ENCODE measurements around the gene PRAME. TPM values are rescaled to one million over a fixed set of nuclear protein-coding genes. Genes with fewer than 3 reads are reported as not detected.
"Not testable (repeated sequence)": the region's sequence is repeated elsewhere in the genome, so short reads cannot be mapped to it uniquely, and the experiment has no call there.

PRAME gene
- total RNA-seq, 3 donors from 2014 or later = 0.33 TPM; not detected in 2

DNA sequence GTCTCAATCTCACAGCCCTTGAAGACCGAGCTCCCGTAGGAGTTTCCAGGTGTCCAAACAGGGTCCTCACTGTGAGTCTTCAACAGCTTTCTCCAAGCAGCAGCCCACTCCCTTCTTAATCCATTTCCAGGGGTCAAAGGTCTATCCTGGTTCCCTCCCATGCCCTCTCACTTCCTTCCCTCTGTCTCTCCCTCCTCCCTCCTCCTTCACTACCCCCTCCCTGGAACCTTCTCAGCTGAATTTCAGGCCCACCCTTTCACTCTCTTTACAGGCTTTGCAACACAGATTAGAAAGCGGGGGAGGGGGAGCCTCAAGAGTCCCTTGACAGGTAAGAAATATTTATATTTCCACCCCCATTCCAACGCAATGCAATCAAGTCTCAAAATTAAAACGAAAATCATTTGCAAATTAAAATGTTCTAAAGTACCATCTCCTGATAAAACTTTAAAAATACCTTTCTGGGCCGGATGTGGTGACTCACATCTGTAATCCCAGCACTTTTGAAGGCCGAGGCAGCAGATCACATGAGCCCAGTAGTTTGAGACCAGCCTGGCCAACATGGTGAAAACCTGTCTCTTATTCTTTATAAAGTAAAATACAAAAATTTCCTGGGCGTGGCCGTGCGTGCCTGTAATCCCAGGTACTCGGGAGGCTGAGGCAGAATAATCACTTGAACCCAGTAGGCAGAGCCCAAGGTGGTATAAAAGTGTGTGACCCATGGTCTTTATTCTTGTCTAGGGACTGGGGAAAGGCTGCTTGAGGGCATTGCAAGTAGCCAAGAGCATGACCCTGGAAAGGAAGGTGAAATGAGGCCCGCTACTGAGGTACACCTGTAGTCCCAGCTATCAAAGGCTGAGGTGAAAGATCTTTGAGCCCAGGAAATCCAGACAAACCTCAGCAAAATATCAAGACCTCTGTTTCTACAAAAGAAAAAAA is 38.1 kb downstream of the PRAME start:
- no peak overlapping the region for H3K4me3 ChIP-seq
- TF ChIP-seq, protein P1, sequence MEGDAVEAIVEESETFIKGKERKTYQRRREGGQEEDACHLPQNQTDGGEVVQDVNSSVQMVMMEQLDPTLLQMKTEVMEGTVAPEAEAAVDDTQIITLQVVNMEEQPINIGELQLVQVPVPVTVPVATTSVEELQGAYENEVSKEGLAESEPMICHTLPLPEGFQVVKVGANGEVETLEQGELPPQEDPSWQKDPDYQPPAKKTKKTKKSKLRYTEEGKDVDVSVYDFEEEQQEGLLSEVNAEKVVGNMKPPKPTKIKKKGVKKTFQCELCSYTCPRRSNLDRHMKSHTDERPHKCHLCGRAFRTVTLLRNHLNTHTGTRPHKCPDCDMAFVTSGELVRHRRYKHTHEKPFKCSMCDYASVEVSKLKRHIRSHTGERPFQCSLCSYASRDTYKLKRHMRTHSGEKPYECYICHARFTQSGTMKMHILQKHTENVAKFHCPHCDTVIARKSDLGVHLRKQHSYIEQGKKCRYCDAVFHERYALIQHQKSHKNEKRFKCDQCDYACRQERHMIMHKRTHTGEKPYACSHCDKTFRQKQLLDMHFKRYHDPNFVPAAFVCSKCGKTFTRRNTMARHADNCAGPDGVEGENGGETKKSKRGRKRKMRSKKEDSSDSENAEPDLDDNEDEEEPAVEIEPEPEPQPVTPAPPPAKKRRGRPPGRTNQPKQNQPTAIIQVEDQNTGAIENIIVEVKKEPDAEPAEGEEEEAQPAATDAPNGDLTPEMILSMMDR (IDR thresholded peaks at IDR 0.05) = no peak
- TF ChIP-seq POLR2A (IDR thresholded peaks at IDR 0.05) (no peak), POLR2AphosphoS5 (IDR thresholded peaks at IDR 0.05) (no peak)
- H3K27ac ChIP-seq = no peak overlapping the region
- H3K36me3 ChIP-seq = no peaks in the 10 kb centered on the region
- H3K9me3 ChIP-seq = no peaks in the 10 kb centered on the region
- no peak for DNase-seq (ENCODE audit: low spot score in 2 of 2)
- H3K27me3 ChIP-seq = no peaks in the 10 kb centered on the region
- intact Hi-C loops (cut with DNase I; ENCODE audit: low total_unique reads) = no loop called here
- no peaks in the 10 kb centered on the region for H3K4me1 ChIP-seq

DNA sequence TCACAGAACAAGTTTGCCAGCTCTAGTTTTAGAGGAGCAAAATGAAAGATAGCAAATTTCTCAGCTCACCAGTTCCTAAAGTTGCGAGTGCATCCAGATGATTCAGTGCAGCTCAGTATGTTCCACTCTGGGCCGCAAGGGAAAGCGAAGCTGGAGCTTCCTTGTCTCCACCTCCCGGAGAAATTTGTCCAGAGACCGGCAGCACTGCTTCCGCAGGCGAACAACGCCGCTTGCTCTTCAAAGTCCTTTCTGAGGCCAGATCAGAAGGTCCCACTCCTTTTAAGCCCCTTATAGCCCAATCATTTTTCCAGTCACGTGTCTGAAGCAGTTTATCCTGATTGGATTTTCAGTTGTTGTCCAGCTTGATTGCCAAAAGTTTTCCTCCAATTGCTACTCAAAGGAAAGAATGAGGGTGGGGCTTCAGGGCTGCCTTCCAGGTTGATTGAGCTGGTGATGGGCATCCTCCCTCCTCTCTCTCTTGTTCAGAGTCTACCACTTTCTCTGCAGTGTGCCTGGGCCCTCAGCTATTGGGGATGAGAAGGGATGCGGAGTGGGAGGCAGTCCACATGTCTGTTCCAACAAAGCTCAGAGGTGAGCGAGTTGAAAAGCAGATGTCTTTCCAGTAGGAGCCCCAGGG is 38.9 kb downstream of the PRAME start, which contains the start of gene ZNF280A:
TSS of gene ZNF280A (minus strand) at position 251 of the 637 bp plus-strand sequence. CDS start 4,640 bp downstream, outside the sequence.
- Histone ChIP-seq H3K27ac (no peak within 1 kb of the TSS), H3K4me1 (no peaks in the 10 kb centered on the region), H3K4me3 (no peak within 1 kb of the TSS), H3K27me3 (no peaks in the 10 kb centered on the region), H3K9me3 (no peaks in the 10 kb centered on the region), H3K36me3 (no peaks in the 10 kb centered on the region)
- TF ChIP-seq, protein P1 (IDR thresholded peaks at IDR 0.05) = no peak
- no peak for TF ChIP-seq POLR2A (IDR thresholded peaks at IDR 0.05)
- TF ChIP-seq POLR2AphosphoS5 (IDR thresholded peaks at IDR 0.05) = no peak
- intact Hi-C loops (cut with DNase I; ENCODE audit: low total_unique reads) = no loop called here
- no peak for DNase-seq (ENCODE audit: low spot score in 2 of 2)

DNA sequence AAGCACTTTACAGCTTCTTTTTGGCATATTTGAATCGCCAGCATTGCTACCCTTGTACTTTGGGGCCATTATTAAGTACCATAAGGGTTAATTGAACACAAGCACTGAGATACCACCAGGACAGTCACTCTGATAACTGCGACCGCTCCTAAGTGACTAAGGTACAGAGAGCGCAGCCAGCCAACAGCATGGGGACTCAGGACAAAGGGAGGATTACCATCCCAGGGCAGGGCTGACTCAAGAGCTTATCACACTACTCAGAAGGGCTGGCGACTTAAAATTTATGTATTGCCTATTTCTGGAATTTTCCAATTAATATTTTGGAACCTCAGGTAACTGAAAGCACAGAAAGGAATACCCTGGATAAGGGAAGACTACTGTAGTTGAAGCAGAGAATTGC is 39.5 kb downstream of the PRAME start:
- no peak overlapping the region for H3K27ac ChIP-seq
- H3K4me3 ChIP-seq = no peak overlapping the region
- intact Hi-C loops (cut with DNase I; ENCODE audit: low total_unique reads) = no loop called here
- no peak for TF ChIP-seq POLR2A (IDR thresholded peaks at IDR 0.05)
- TF ChIP-seq, protein P1 (IDR thresholded peaks at IDR 0.05) = no peak
- TF ChIP-seq POLR2AphosphoS5 (IDR thresholded peaks at IDR 0.05) = no peak
- no peaks in the 10 kb centered on the region for H3K9me3 ChIP-seq
- no peaks in the 10 kb centered on the region for H3K4me1 ChIP-seq
- no peak for DNase-seq (ENCODE audit: low spot score in 2 of 2)
- no peaks in the 10 kb centered on the region for H3K36me3 ChIP-seq
- H3K27me3 ChIP-seq = no peaks in the 10 kb centered on the region

DNA sequence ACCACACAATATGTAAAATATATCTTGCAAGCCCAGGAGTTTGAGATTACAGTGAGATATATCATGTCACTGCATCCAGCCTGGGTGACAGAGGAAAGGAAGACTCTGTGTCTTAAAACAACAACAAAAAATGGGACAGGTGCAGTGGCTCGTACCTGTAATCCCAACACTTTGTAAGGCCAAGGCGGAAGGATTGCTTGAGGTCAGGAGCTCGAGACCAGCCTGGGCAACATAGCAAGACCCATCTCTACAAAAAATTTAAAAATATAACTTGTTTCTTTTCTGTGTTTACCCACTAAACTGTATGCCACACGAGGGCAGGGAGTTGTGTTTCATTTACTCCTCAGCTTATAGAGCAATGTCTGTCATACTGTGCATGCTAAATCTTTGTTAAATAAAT is 42.1 kb downstream of the PRAME start:
- intact Hi-C loops (cut with DNase I; ENCODE audit: low total_unique reads) = no loop called here
- Histone ChIP-seq H3K4me3 (no peak overlapping the region), H3K27me3 (no peaks in the 10 kb centered on the region), H3K9me3 (no peaks in the 10 kb centered on the region), H3K36me3 (no peaks in the 10 kb centered on the region), H3K4me1 (no peaks in the 10 kb centered on the region), H3K27ac (no peak overlapping the region)
- TF ChIP-seq, protein P1 (IDR thresholded peaks at IDR 0.05) = no peak
- DNase-seq (ENCODE audit: low spot score in 2 of 2) = no peak

DNA sequence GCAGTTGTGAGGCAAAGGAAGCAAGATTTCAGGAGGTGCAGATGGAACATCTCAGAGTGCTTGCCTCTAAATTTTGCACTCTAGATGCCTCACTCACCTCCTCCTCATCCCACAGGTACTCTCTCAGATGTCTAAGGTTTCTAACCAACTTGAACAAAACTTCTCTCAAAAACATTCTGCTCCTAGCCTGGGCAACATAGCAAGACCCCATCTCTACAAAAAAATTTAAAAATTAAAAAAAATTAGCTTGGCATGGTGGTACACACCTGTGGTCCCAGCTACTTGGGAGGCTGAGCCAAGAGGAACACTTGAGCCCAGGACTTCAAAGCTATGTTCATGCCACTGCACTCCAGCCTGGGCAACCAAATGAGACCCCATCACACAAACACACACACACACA is 43.2 kb downstream of the PRAME start:
- TF ChIP-seq POLR2A (IDR thresholded peaks at IDR 0.05) (no peak), POLR2AphosphoS5 (IDR thresholded peaks at IDR 0.05) (no peak)
- TF ChIP-seq, protein P1 (IDR thresholded peaks at IDR 0.05) = no peak
- no peak for DNase-seq (ENCODE audit: low spot score in 2 of 2)
- Histone ChIP-seq H3K4me1 (no peaks in the 10 kb centered on the region), H3K27ac (no peak overlapping the region), H3K36me3 (no peaks in the 10 kb centered on the region), H3K9me3 (peaks cover 0 to 1% of the 10 kb centered on the region in 2 donors), H3K27me3 (no peaks in the 10 kb centered on the region), H3K4me3 (no peak overlapping the region)
- intact Hi-C loops (cut with DNase I; ENCODE audit: low total_unique reads) = no loop called here

DNA sequence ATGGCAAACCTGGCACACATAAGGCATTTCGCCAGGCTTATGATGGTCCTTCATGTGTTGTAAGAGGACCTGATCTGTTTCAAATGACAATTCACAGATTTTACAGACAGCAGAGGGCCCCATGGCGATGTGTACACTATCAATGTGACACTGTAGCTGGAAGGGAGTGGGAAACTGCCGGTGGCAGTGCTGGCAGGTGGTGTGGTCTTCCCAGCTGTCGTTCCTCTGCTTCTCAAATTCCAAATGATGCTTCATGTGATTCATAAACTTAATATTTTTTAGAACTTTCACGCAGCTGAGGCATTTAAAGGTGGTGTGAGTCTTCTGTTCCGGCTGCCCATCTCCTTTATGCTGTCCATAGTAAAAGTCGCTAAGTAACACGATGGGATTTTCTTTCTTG is 44.6 kb downstream of the PRAME start:
- H3K27ac ChIP-seq; H3K4me3 ChIP-seq; DNase-seq (ENCODE audit: low spot score in 2 of 2); H3K36me3 ChIP-seq; intact Hi-C loops (cut with DNase I; ENCODE audit: low total_unique reads); H3K27me3 ChIP-seq; H3K4me1 ChIP-seq: not testable (repeated sequence)
- H3K9me3 ChIP-seq = peaks cover 7 to 16% of the 10 kb centered on the region in 2 donors

All from breast epithelium (tissue), 4 donors.